K562 (cell line): ENCODE data around the gene MDK.

Experiments
- CHD2 ChIP-seq: IDR thresholded peaks from 2 replicates; pipeline ENCODE4 v1.6.1; 2011; ENCODE audit warnings: low read depth, low read length
- LEF1 ChIP-seq: fragments of 450-650 bp; IDR thresholded peaks from 2 replicates; pipeline ENCODE4 v1.6.1; 2016; ENCODE audit warnings: mild to moderate bottlenecking
- POLR2A ChIP-seq: fragments of 450-650 bp; conservative IDR thresholded peaks from 2 replicates; pipeline ENCODE4 v1.6.1; 2016
- POLR2H ChIP-seq: IDR thresholded peaks from 2 replicates; pipeline ENCODE4 v1.6.1; 2016; ENCODE audit warnings: missing genetic modification characterization, low read depth, mild to moderate bottlenecking, control low read depth, missing compliant biosample characterization, moderate library complexity
- SOX6 ChIP-seq: fragments of 450-650 bp; IDR thresholded peaks from 2 replicates; pipeline ENCODE4 v1.6.1; 2014; ENCODE audit warnings: mild to moderate bottlenecking
- YBX1 ChIP-seq: fragments of 450-650 bp; IDR thresholded peaks from 2 replicates; pipeline ENCODE4 v1.7.1; 2016; ENCODE audit warnings: mild to moderate bottlenecking
- ZNF232 ChIP-seq: sonication (generic); formaldehyde crosslinking; IDR thresholded peaks from 2 replicates; pipeline ENCODE4 v1.8.0; 2022; ENCODE audit warnings: mild to moderate bottlenecking, missing genetic modification reagents
- TF ChIP-seq, protein P1 (sequence below): sonication (generic); formaldehyde crosslinking; IDR thresholded peaks from 2 replicates; pipeline ENCODE4 v1.8.1; 2023; ENCODE audit warnings: mild to moderate bottlenecking, missing genetic modification reagents
- TF ChIP-seq, protein P2 (sequence below): fragments of 450-650 bp; conservative IDR thresholded peaks from 2 replicates; pipeline ENCODE4 v1.6.1; 2016; ENCODE audit warnings: missing genetic modification characterization, low read depth, mild to moderate bottlenecking, control low read depth, missing compliant biosample characterization
- TF ChIP-seq, protein P3 (sequence below): fragments of 250-450 bp; sonication (Bioruptor Pico); IDR thresholded peaks from 2 replicates; pipeline ENCODE4 v1.5.0; 2021
- TF ChIP-seq, protein P4 (sequence below), 3 experiments: IDR thresholded peaks in 2 of 3; conservative IDR thresholded peaks in 1 of 3; 2 replicates each; pipeline ENCODE4 v1.5.1; 2011 to 2012; ENCODE audit warnings: low read length in 3 of 3, mild to moderate bottlenecking in 3 of 3, control low read depth in 2 of 3, improper control_type of control experiment in 1 of 3, inconsistent platforms in 1 of 3, low read depth in 1 of 3, mixed read lengths in 1 of 3, moderate library complexity in 1 of 3; ENCODE audit not compliant: insufficient read depth in 2 of 3

DNA sequence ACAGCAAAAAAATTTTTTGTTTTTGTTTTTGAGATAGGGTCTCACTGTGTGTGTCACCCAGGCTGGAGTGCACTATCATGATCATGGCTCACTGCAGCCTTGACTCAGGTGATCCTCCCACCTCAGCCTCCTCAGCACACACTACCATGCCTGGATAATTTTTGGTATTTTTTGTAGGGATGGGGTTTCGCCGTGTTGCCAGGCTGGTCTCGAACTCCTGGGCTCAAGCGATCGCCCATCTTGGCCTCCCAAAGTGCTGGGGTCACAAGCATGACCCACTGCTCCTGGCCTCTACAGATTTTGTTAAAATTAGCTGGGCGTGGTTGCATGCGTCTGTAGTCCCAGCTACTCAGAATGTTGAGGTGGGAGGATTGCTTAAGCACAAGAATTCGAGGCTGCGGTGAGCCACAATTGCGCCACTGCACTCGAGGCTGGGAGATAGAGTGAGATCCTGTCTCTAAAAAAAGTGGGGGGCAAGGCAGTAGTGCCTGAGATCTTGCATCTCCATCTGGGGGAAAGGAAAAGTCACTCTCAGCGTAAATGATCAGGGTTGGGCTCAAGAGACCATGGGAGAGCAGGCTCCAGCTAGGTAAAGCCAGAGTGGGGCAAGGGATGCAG, 44.8 kb upstream of the MDK start:
- TF ChIP-seq POLR2H (tag) (no peak), LEF1 (peak; percentile 38; the same call in 1 of the 2 replicates), CHD2 (no peak), ZNF232 (CRISPR knock-in tag) (no peak), YBX1 (no peak), POLR2A (no peak), SOX6 (peak; percentile 53; the same call in 1 of the 2 replicates)
- TF ChIP-seq, protein P1, sequence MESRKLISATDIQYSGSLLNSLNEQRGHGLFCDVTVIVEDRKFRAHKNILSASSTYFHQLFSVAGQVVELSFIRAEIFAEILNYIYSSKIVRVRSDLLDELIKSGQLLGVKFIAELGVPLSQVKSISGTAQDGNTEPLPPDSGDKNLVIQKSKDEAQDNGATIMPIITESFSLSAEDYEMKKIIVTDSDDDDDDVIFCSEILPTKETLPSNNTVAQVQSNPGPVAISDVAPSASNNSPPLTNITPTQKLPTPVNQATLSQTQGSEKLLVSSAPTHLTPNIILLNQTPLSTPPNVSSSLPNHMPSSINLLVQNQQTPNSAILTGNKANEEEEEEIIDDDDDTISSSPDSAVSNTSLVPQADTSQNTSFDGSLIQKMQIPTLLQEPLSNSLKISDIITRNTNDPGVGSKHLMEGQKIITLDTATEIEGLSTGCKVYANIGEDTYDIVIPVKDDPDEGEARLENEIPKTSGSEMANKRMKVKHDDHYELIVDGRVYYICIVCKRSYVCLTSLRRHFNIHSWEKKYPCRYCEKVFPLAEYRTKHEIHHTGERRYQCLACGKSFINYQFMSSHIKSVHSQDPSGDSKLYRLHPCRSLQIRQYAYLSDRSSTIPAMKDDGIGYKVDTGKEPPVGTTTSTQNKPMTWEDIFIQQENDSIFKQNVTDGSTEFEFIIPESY: 0 out of 2 replicates have a peak, but pooled peaks have one; percentile 29
- TF ChIP-seq, protein P2, sequence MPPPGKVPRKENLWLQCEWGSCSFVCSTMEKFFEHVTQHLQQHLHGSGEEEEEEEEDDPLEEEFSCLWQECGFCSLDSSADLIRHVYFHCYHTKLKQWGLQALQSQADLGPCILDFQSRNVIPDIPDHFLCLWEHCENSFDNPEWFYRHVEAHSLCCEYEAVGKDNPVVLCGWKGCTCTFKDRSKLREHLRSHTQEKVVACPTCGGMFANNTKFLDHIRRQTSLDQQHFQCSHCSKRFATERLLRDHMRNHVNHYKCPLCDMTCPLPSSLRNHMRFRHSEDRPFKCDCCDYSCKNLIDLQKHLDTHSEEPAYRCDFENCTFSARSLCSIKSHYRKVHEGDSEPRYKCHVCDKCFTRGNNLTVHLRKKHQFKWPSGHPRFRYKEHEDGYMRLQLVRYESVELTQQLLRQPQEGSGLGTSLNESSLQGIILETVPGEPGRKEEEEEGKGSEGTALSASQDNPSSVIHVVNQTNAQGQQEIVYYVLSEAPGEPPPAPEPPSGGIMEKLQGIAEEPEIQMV (tag): no peak
- TF ChIP-seq, protein P3, sequence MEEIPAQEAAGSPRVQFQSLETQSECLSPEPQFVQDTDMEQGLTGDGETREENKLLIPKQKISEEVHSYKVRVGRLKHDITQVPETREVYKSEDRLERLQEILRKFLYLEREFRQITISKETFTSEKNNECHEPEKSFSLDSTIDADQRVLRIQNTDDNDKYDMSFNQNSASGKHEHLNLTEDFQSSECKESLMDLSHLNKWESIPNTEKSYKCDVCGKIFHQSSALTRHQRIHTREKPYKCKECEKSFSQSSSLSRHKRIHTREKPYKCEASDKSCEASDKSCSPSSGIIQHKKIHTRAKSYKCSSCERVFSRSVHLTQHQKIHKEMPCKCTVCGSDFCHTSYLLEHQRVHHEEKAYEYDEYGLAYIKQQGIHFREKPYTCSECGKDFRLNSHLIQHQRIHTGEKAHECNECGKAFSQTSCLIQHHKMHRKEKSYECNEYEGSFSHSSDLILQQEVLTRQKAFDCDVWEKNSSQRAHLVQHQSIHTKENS (CRISPR knock-in tag): no peak
- TF ChIP-seq, protein P4, sequence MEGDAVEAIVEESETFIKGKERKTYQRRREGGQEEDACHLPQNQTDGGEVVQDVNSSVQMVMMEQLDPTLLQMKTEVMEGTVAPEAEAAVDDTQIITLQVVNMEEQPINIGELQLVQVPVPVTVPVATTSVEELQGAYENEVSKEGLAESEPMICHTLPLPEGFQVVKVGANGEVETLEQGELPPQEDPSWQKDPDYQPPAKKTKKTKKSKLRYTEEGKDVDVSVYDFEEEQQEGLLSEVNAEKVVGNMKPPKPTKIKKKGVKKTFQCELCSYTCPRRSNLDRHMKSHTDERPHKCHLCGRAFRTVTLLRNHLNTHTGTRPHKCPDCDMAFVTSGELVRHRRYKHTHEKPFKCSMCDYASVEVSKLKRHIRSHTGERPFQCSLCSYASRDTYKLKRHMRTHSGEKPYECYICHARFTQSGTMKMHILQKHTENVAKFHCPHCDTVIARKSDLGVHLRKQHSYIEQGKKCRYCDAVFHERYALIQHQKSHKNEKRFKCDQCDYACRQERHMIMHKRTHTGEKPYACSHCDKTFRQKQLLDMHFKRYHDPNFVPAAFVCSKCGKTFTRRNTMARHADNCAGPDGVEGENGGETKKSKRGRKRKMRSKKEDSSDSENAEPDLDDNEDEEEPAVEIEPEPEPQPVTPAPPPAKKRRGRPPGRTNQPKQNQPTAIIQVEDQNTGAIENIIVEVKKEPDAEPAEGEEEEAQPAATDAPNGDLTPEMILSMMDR (IDR thresholded peaks at IDR 0.05 in 2 of 3, conservative IDR thresholded peaks at IDR 0.05 in 1 of 3; ENCODE audit: insufficient read depth in 2 of 3, low read depth in 1 of 3, low read length in 3 of 3): no peak
